NCI-H2081 (cell line): ENCODE data around the gene PSMB8.
A peak's percentile ranks its signal among the peaks of the same experiment; 100 is the strongest.
"Not testable (repeated sequence)": the region's sequence is repeated elsewhere in the genome, so short reads cannot be mapped to it uniquely, and the experiment has no call there.

ENCODE experiments used
- DNase-seq, 2 experiments: peaks; one replicate each; lab custom pipeline; 2025; lab: John Stamatoyannopoulos, UW

Gene PSMB8

DNA sequence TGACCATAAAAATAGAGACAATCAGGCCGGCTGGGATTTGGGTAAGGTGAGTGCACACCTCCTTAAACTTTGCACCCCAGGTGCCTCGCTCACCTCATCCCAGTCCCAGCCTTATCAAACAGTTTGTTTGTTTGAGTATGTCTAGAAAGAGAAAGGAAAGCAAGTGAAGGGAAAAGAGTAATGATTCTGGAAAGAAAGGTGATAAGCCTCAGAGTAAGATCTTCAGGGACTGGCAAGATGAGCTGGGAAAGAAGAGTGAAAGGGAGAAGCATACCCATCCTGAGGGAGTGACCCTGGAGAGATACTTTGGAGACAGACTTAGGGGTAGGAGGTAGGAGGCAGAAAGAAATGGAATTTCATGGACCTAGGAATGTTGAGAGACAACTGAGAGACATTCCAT is 7.0 kb downstream of the PSMB8 start:
- no peak for DNase-seq

DNA sequence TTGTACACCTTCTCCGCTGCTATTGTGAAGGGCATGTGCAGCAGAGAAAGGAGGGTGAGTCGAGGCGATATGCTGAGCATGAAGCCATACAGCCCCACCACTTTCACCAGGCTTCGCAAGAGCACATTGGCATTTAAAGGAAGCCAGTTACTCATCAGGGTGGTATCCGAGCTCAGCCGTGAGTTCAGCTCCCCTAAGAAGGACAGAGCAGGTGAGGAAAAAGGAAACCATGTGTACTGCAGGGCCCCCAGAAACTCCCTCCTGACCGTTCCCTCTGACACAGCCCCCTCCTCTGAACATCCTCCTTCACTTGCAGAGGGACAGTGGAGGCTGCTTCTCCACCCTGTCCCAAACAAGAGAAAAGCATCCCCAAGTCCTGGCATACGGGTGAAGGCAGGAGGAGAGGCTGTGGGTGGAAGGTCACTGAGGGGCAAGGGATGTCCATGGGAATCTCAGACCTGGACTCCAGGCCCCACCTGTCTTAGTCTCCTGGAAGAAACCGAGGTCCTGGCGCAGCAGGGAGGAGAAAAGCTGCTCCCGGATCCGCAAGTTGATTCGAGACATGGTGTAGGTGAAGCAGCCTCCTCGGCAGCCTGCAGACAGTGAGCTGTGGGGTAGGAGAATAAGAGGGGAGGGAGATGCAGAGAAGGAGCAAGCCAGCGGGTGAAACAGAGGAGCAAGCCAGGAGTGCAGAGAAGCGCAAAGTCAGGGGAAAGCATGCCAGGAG is 8.5 kb downstream of the PSMB8 start:
- no peak for DNase-seq

DNA sequence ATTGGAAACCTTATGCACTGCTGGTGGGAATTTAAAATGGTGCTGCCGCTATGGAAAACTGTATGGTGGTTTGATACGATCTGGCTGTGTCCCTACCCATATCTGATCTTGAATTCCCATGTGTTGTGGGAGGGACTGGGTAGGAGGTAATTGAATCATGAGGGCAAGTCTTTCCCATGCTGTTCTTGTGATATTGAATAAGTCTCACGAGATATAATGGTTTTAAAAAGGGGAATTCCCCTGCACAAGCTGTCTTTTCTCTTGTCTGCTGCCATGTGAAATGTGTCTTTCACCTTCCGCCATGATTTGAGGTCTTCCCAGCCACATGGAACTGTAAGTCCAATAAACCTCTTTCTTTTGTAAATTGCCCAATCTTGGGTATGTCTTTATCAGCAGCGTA is 10.2 kb downstream of the PSMB8 start:
- DNase-seq: no peak

GRCh38 chr6:32832535-32832934 is 11.3 kb downstream of the PSMB8 start:
- no peak for DNase-seq

GRCh38 chr6:32830936-32831335 is 12.9 kb downstream of the PSMB8 start:
- DNase-seq: no peak

DNA sequence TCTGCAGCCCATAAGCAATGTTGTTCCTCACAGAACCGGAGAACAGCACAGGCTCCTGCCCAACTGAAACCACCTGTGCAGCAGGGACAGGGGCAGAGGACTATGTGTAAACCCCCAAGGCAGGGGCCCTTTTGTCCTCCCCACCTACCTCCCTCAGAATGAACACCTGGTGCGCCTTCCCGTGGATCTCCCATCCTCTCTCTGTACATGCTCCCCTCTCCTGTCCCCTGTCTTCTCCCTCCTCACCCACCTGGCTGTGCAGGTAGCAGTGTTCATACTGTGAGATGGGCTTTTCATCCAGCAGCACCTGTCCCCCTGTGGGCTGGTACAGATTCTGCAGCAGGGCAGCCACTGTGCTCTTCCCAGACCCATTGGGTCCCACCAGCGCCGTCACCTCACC is 13.8 kb downstream of the PSMB8 start:
- DNase-seq: no peak

- no peak for DNase-seq
Measured at GRCh38 chr6:32829495-32829894, 14.4 kb downstream of the PSMB8 start.

GRCh38 chr6:32827025-32827424 is 16.8 kb downstream of the PSMB8 start:
- DNase-seq: no peak

GRCh38 chr6:32825966-32826365 is 17.9 kb downstream of the PSMB8 start:
- DNase-seq: peak in 1 of 2 experiments; percentile 8

- DNase-seq: no peak
Measured at GRCh38 chr6:32819729-32820128, 24.1 kb downstream of the PSMB8 start.

GRCh38 chr6:32818867-32819266 is 25.0 kb downstream of the PSMB8 start:
- DNase-seq: no peak

- DNase-seq: no peak
Measured at GRCh38 chr6:32816746-32817204, 27.1 kb downstream of the PSMB8 start, which contains the start of gene HLA-DOB. Gene HLA-DOB (minus strand): TSS chr6:32817002. CDS start chr6:32816951, 51 bp downstream.

DNA sequence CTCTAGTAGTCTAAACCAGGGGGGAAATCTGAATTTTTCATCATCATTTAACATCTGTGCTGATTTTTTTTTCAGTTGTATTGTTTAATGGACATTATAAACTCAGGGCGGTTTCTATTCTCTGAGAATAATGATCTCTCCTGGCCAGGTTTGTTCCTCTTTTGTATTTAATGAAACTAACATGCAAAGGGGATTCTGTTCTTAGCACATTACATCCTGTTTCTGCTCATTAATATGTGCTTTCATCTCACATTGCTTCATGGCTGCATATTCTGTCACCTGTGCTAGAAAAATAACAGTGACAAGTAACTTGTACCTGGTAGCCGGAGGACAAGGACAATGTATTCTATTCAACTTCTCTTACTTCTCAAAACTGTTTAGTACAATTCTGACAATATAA is 27.9 kb downstream of the PSMB8 start:
- no peak for DNase-seq

- no peak for DNase-seq
Measured at GRCh38 chr6:32815115-32815514, 28.7 kb downstream of the PSMB8 start.

GRCh38 chr6:32814145-32814544 is 29.7 kb downstream of the PSMB8 start:
- no peak for DNase-seq

DNA sequence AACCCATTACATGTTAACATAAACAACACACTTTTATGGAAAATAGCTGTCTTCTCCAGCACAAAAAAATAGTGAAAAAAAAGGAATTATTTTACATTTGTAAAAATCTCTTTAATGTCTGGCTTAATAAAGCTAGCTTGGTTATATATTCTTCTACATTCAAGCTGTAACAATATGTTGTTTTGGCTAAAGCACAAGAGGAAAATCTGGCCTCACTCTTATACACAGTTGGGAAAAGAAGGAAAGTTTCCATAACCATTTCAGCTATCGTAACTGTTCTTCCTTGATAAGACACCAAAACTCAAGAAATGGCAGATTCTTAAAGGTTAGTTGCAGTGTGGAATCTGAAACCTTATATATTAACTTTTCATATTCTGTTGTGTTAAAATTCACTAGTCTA is 34.7 kb downstream of the PSMB8 start:
- DNase-seq: no peak

- no peak for DNase-seq
Measured at GRCh38 chr6:32807020-32807580, 36.7 kb downstream of the PSMB8 start.

DNA sequence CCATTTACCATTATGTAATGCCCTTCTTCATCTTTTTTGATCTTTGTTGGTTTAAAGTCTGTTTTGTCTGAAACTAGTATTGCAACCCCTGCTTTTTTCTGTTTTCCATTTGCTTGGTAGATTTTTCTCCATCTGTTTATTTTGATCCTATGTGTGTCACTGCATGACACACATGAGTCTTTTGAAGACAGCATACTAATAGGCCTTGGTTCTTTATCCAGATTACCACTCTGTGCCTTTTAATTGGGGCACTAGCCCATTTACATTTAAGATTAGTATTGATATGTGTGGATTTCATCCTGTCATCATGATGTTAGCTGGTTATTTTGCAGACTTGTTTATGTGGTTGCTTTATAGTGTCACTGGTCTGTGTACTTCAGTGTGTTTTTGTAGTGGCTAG is 38.4 kb downstream of the PSMB8 start:
- not testable (repeated sequence) for DNase-seq

GRCh38 chr6:32803416-32803815 is 40.4 kb downstream of the PSMB8 start:
- no peak for DNase-seq

DNA sequence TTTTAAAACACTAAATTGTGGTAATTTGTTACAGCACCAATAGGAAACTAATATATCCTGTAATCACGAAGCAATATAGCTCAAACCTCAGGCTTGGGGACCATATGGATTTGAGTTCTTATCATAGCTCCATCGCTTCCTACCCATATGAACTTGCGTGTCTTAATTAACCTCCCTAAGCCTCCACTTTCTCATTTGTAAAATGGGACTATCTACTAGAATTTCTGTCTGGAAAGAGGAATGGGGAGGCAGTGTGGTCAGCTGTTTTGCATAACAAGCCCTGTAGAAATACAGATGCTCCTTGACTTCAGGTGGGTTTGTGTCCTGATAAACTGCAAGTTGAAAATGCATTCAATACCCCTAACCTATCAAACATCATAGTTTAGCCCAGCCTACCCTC is 44.1 kb downstream of the PSMB8 start:
- DNase-seq: no peak

- no peak for DNase-seq
Measured at GRCh38 chr6:32799168-32799567, 44.7 kb downstream of the PSMB8 start.

DNA sequence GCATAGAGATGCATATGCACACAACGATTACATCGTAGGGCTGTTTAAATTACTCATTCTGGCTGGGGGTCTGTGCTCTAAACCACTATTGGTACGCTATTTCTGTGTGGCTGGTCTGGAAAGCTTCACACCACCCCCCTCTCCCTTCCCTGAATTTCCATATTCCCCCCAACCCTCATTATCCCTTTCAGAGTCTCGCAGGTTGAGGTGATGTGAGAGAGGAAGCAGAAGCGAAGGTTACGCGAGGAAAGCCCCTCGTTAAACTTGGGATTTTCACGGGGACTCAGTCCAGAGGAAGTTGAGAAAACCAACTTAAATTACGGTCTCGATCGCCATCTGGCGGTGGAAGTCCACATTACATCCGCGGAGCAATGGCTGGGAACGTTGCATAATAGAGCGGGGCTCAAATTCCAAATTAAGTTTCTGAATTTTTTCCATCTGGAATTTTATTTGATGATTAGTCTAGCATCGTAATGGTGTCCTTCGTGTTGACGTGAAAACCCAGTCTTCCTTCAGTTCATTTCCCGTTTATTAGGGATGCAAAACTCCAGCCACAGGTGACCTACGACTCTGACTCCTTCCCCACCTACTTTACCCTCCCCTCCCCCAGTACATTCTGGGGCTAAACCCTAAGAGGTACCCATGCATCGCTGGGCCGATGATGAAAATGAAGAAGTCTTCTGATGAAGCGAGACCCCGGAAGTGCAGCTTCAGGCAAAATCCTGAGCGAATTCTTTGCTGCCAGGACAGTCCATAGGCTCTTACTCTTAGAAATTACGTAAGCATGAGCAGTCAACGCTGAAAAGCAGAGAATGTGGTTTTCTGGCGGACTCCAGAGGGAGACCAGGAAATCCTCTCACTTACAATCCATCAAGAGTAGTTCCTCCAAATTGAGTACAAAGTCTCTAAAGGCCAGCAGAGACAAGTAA is 46.7 kb downstream of the PSMB8 start:
- peak; percentile 36 to 45 for DNase-seq

- no peak for DNase-seq
Measured at GRCh38 chr6:32794510-32794909, 49.3 kb downstream of the PSMB8 start.
